Activated CD8-positive, alpha-beta T cell treated with anti-CD3 and anti-CD28 coated beads for 36 hours (primary cell): Measurements from ENCODE around the gene PLCB3. TPM values are rescaled to one million over a fixed set of nuclear protein-coding genes. Genes with fewer than 3 reads are reported as not detected.

ENCODE experiments used
- ATAC-seq: fragments of 200-7000 bp; cut with Tn5 transposase; one replicate; pipeline ENCODE4 v1.10.0; 2021; ENCODE audit warnings: mild to moderate bottlenecking, moderate library complexity
- CTCF ChIA-PET: fragments of 350-600 bp; sonication (Branson Sonifier 250); formaldehyde crosslinking; loops from one replicate; lab custom pipeline; 2021; ENCODE audit warnings: antibody characterized with exemption; lab: Charles Lee
- POLR2A ChIA-PET: fragments of 350-600 bp; sonication (Branson Sonifier 250); formaldehyde crosslinking; loops from one replicate; lab custom pipeline; 2021; ENCODE audit warnings: antibody characterized with exemption; lab: Charles Lee
- DNase-seq: peaks from one replicate; pipeline ENCODE4 v3.0.0-alpha.2; 2020
- H3K27ac Mint-ChIP-seq: one replicate; pipeline ENCODE4 v1.8.0; 2021; ENCODE audit warnings: mild to moderate bottlenecking, mixed read lengths
- H3K27me3 Mint-ChIP-seq: one replicate; pipeline ENCODE4 v1.8.0; 2021; ENCODE audit warnings: mixed read lengths
- H3K36me3 Mint-ChIP-seq: one replicate; pipeline ENCODE4 v1.8.0; 2021; ENCODE audit warnings: low read depth, mixed read lengths
- H3K4me1 Mint-ChIP-seq: one replicate; pipeline ENCODE4 v1.8.0; 2021; ENCODE audit warnings: low read depth, mixed read lengths
- H3K4me3 Mint-ChIP-seq: one replicate; pipeline ENCODE4 v1.8.0; 2021; ENCODE audit warnings: mild to moderate bottlenecking, moderate library complexity, mixed read lengths
- H3K9me3 Mint-ChIP-seq: one replicate; pipeline ENCODE4 v1.8.0; 2021; ENCODE audit warnings: mixed read lengths
- CTCF ChIP-seq: fragments of 200-600 bp; IDR thresholded peaks from one replicate; pipeline ENCODE4 v1.8.0; 2022; ENCODE audit warnings: antibody characterized with exemption, mild to moderate bottlenecking
- intact Hi-C: fragments of 100-400 bp; cut with micrococcal nuclease; formaldehyde crosslinking; loops from one replicate; pipeline ENCODE4 v1.10.0; 2022
- total RNA-seq, 2 experiments: library from RNA; stranded (reverse); gene quantifications; one replicate each; pipeline ENCODE4 v1.2.3, GENCODE V29; 2021

The PLCB3 gene
- total RNA-seq, 2 experiments from 2014 or later = 8.7 to 9.6 TPM

GRCh38 chr11:64238076-64238475 lies 13.3 kb upstream of the PLCB3 start:
- ATAC-seq (no peak), DNase-seq (no peak)
- ChIA-PET CTCF (interaction anchor here (0.6 to 2.2 kb wide), 4 partner anchors 11 to 66 kb away, joined by 3 to 10 read pairs (median 4); partner anchors contain the start of genes FERMT3, NUDT22 and TRPT1), POLR2A (interaction anchor here (0.9 to 2.7 kb wide), 11 partner anchors 9 to 80 kb away, joined by 3 to 12 read pairs (median 3); partner anchors contain the start of genes FERMT3, PLCB3, PRDX5 and TRMT112)
- peak overlapping the region; percentile 98 for H3K27ac Mint-ChIP-seq
- no peaks in the 10 kb centered on the region for H3K9me3 Mint-ChIP-seq
- H3K4me1 Mint-ChIP-seq = peaks cover 38% of the 10 kb centered on the region
- H3K36me3 Mint-ChIP-seq = peaks cover 35% of the 10 kb centered on the region
- intact Hi-C loops = no loop called here
- TF ChIP-seq CTCF = no peak
- no peaks in the 10 kb centered on the region for H3K27me3 Mint-ChIP-seq
- H3K4me3 Mint-ChIP-seq = no peak overlapping the region

- ChIA-PET POLR2A (interaction anchor here (0.9 to 2.7 kb wide), 10 partner anchors 8 to 79 kb away, joined by 3 to 12 read pairs (median 4); partner anchors contain the start of genes FERMT3, PLCB3, PRDX5 and TRMT112), CTCF (interaction anchor here (1.1 to 2.2 kb wide), 3 partner anchors 12 to 35 kb away, joined by 4 to 10 read pairs (median 5); partner anchors contain the start of genes FERMT3, NUDT22 and TRPT1)
- no peak for TF ChIP-seq CTCF
- H3K27ac Mint-ChIP-seq = peak overlapping the region; percentile 98
- intact Hi-C loops = no loop called here
- H3K27me3 Mint-ChIP-seq = no peaks in the 10 kb centered on the region
- H3K9me3 Mint-ChIP-seq = no peaks in the 10 kb centered on the region
- ATAC-seq (no peak), DNase-seq (no peak)
- H3K4me1 Mint-ChIP-seq = peaks cover 46% of the 10 kb centered on the region
- H3K4me3 Mint-ChIP-seq = no peak overlapping the region
- H3K36me3 Mint-ChIP-seq = peaks cover 44% of the 10 kb centered on the region
Observed at GRCh38 chr11:64238999-64239398, 12.3 kb upstream of the PLCB3 start.

GRCh38 chr11:64239662-64240434 lies 11.5 kb upstream of the PLCB3 start:
- ChIA-PET CTCF (interaction anchor here (2.2 kb wide), 1 partner anchor 13 kb away, joined by 10 read pairs; the partner anchor contains the start of genes NUDT22 and TRPT1), POLR2A (interaction anchor here (0.7 to 2.1 kb wide), 10 partner anchors 8 to 77 kb away, joined by 3 to 5 read pairs (median 3); partner anchors contain the start of genes ESRRA, FERMT3 and TRMT112)
- no peaks in the 10 kb centered on the region for H3K27me3 Mint-ChIP-seq
- H3K4me3 Mint-ChIP-seq = peak overlapping the region; percentile 93
- peaks cover 47% of the 10 kb centered on the region for H3K36me3 Mint-ChIP-seq
- H3K9me3 Mint-ChIP-seq = no peaks in the 10 kb centered on the region
- peak; percentile 63 for DNase-seq
- ATAC-seq = no peak
- no peak for TF ChIP-seq CTCF
- intact Hi-C loops = loop anchor here (10.0 kb wide), 1 partner anchor 65 kb away; the partner anchor contains the start of genes CATSPERZ and ESRRA
- peak overlapping the region; percentile 98 for H3K27ac Mint-ChIP-seq
- peaks cover 50% of the 10 kb centered on the region for H3K4me1 Mint-ChIP-seq

GRCh38 chr11:64240435-64241240 lies 10.7 kb upstream of the PLCB3 start, which contains the start of gene FKBP2:
FKBP2 (plus strand) TSS chr11:64241095; CDS start chr11:64242388, 1,293 bp downstream.
- TF ChIP-seq CTCF = no peak
- peaks cover 44% of the 10 kb centered on the region for H3K4me1 Mint-ChIP-seq
- intact Hi-C loops = loop anchor here (10.0 kb wide), 1 partner anchor 64 kb away; the partner anchor contains the start of genes CATSPERZ and ESRRA
- H3K27me3 Mint-ChIP-seq = no peaks in the 10 kb centered on the region
- H3K36me3 Mint-ChIP-seq = peaks cover 45% of the 10 kb centered on the region
- peak; percentile 98 for DNase-seq
- H3K4me3 Mint-ChIP-seq = peak within 1 kb of the TSS; percentile 93
- H3K9me3 Mint-ChIP-seq = no peaks in the 10 kb centered on the region
- ChIA-PET POLR2A (interaction anchor here (0.7 to 5.4 kb wide), 17 partner anchors 9 to 76 kb away, joined by 3 to 41 read pairs (median 4); partner anchors contain the start of genes DNAJC4, ESRRA, FERMT3 and NUDT22), CTCF (interaction anchor here (0.7 to 0.9 kb wide), 5 partner anchors 10 to 77 kb away, joined by 3 to 4 read pairs (median 4); partner anchors contain the start of genes PRDX5 and TRMT112)
- ATAC-seq = peak; percentile 64
- H3K27ac Mint-ChIP-seq = peak within 1 kb of the TSS; percentile 98
